Smooth muscle cell (in vitro differentiated cells): ENCODE measurements around the gene PSAP. TPM values are rescaled to one million over a fixed set of nuclear protein-coding genes. Genes with fewer than 3 reads are reported as not detected.

Experiments
- DNase-seq: peaks from one replicate; lab custom pipeline; 2025; ENCODE audit not compliant: unreplicated experiment; lab: John Stamatoyannopoulos, UW
- H2AFZ ChIP-seq: fragments of 200-600 bp; sonication (generic); 2 replicates; pipeline ENCODE4 v1.6.0; 2016; ENCODE audit warnings: antibody characterized with exemption, low read depth, mild to moderate bottlenecking
- H3F3A ChIP-seq: fragments of 200-600 bp; sonication (generic); 2 replicates; pipeline ENCODE4 v1.6.0; 2017; ENCODE audit warnings: antibody characterized with exemption, low read depth
- H3K27ac ChIP-seq: fragments of 200-600 bp; sonication (generic); 2 replicates; pipeline ENCODE4 v1.5.1; 2016; ENCODE audit warnings: low read depth, mild to moderate bottlenecking
- H3K27me3 ChIP-seq: fragments of 200-600 bp; sonication (generic); 2 replicates; pipeline ENCODE4 v1.6.1; 2016; ENCODE audit warnings: low read depth, mild to moderate bottlenecking
- H3K36me3 ChIP-seq: fragments of 200-600 bp; sonication (generic); 2 replicates; pipeline ENCODE4 v1.5.1; 2016; ENCODE audit warnings: low read depth
- H3K4me1 ChIP-seq: fragments of 200-600 bp; sonication (generic); 2 replicates; pipeline ENCODE4 v1.5.1; 2016; ENCODE audit warnings: low read depth
- H3K4me2 ChIP-seq: fragments of 200-600 bp; sonication (generic); 2 replicates; pipeline ENCODE4 v1.6.0; 2016; ENCODE audit warnings: mild to moderate bottlenecking
- H3K4me3 ChIP-seq: fragments of 200-600 bp; sonication (generic); 2 replicates; pipeline ENCODE4 v1.5.1; 2016; ENCODE audit warnings: mild to moderate bottlenecking
- H3K79me2 ChIP-seq: fragments of 200-600 bp; sonication (generic); 2 replicates; pipeline ENCODE4 v1.6.0; 2016; ENCODE audit warnings: low read depth, mild to moderate bottlenecking
- H3K9ac ChIP-seq: fragments of 200-600 bp; sonication (generic); 2 replicates; pipeline ENCODE4 v1.6.0; 2016; ENCODE audit warnings: low read depth
- H3K9me3 ChIP-seq: fragments of 200-600 bp; sonication (generic); replicated peaks from 2 replicates; pipeline ENCODE4 v1.5.1; 2016; ENCODE audit warnings: low read depth
- H4K20me1 ChIP-seq: fragments of 200-600 bp; sonication (generic); 2 replicates; pipeline ENCODE4 v1.6.0; 2016; ENCODE audit warnings: low read depth
- WGBS: methylation state at CpG from one replicate; pipeline ENCODE4 v1.1.7; 2016; ENCODE audit warnings: low lambda C conversion rate; 5-methylcytosine and 5-hydroxymethylcytosine counted together
- polyA plus RNA-seq: library from polyadenylated mRNA; unstranded; fragments of >200 nt; fragmentation: Nextera tagmentation; extraction: Ambion mirVana; gene quantifications from 2 replicates; pipeline ENCODE4 v1.2.1, GENCODE V29; 2016
- total RNA-seq: library from RNA; depleted of rRNA; stranded (reverse); fragments of >200 nt; gene quantifications from 2 replicates; pipeline ENCODE4 v1.2.3, GENCODE V29; 2014
- TF ChIP-seq, protein P1 (sequence below): fragments of 200-600 bp; sonication (generic); IDR thresholded peaks from 2 replicates; pipeline ENCODE4 v1.5.1; 2017; ENCODE audit warnings: borderline replicate concordance, mild to moderate bottlenecking, antibody characterized with exemption; ENCODE audit not compliant: insufficient read depth, poor library complexity, severe bottlenecking

The PSAP gene
- total and polyA plus RNA-seq, 2 experiments from 2014 or later: 282 to 500 TPM

DNA sequence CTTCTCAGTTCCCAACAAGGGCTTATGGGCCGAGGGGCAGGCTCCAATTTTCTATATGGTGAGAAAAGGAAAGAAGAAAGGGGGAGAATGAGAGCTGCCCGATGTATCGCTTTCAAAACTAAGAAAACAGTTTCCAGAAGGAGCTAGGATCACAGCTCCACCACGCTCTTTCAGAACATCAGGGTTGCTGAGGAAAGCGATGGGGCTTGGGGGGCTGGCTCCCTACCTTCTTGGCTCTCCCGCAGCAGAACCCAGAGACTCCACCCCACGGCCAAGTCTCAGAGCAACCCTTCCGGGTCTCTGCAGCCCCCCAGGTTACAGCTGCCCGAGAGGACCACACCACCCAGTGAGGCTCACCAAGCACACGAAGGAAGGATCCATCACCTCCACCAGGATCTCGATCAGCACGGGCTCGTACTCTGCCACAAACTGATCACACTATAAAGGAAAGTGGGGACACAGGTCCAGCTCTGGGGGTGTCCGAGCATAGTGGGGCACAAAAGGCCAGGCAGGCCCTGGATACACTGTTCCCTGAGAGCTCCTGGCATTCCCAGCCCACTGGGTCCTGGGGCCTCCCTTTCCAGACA lies 32.3 kb downstream of the PSAP start:
- Histone ChIP-seq H2AFZ (no peak overlapping the region), H3K36me3 (peaks cover 6% of the 10 kb centered on the region), H3K9me3 (no peaks in the 10 kb centered on the region), H4K20me1 (peaks cover 43% of the 10 kb centered on the region), H3K79me2 (no peaks in the 10 kb centered on the region), H3K27ac (no peak overlapping the region), H3K4me1 (no peaks in the 10 kb centered on the region), H3K9ac (no peak overlapping the region), H3F3A (no peaks in the 10 kb centered on the region), H3K4me3 (no peak overlapping the region), H3K27me3 (no peaks in the 10 kb centered on the region), H3K4me2 (no peak overlapping the region)
- TF ChIP-seq, protein P1, sequence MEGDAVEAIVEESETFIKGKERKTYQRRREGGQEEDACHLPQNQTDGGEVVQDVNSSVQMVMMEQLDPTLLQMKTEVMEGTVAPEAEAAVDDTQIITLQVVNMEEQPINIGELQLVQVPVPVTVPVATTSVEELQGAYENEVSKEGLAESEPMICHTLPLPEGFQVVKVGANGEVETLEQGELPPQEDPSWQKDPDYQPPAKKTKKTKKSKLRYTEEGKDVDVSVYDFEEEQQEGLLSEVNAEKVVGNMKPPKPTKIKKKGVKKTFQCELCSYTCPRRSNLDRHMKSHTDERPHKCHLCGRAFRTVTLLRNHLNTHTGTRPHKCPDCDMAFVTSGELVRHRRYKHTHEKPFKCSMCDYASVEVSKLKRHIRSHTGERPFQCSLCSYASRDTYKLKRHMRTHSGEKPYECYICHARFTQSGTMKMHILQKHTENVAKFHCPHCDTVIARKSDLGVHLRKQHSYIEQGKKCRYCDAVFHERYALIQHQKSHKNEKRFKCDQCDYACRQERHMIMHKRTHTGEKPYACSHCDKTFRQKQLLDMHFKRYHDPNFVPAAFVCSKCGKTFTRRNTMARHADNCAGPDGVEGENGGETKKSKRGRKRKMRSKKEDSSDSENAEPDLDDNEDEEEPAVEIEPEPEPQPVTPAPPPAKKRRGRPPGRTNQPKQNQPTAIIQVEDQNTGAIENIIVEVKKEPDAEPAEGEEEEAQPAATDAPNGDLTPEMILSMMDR: no peak
- no peak for DNase-seq
- 97% methylated on average over 14 of the region's 14 CpGs for WGBS

GRCh38 chr10:71817831-71818655 lies 33.0 kb downstream of the PSAP start:
- Histone ChIP-seq H2AFZ (no peak overlapping the region), H3F3A (no peaks in the 10 kb centered on the region), H3K9me3 (no peaks in the 10 kb centered on the region), H4K20me1 (peaks cover 36% of the 10 kb centered on the region), H3K4me3 (no peak overlapping the region), H3K4me2 (no peak overlapping the region), H3K9ac (no peak overlapping the region), H3K27ac (no peak overlapping the region), H3K36me3 (peaks cover 6% of the 10 kb centered on the region), H3K79me2 (no peaks in the 10 kb centered on the region), H3K27me3 (no peaks in the 10 kb centered on the region), H3K4me1 (no peaks in the 10 kb centered on the region)
- TF ChIP-seq, protein P1: no peak
- DNase-seq: no peak
- 96% methylated on average over 9 of the region's 9 CpGs for WGBS

DNA sequence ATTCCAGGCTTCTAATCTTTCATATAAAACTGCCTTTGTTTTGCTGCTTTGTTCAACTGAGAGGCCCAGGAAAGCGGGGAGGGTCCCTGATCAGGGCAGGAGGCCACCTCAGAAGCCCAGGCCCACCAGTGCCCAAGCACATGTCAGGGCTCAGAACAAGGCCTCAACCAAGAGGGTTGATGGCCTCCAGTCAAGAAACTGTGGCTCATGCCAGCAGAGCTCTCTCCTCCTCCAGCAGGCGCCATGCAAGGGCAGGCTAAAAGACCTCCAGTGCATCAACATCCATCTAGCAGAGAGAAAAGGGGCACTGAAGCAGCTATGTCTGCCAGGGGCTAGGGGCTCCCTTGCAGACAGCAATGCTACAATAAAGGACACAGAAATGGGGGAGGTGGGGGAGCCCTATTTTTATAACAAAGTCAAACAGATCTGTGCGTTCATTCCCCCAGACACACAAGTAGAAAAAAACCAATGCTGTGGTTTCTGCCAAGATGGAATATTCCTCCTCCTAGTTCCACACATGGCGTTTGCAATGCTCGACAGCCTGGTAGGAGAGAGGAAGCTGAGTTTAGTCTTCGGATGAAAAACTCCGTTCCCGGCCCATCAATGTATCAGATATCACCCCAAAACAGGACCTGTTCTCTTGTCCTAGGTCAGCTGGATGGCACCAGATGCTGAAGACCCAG lies 34.0 kb downstream of the PSAP start:
- no peaks in the 10 kb centered on the region for H3K79me2 ChIP-seq
- peaks cover 6% of the 10 kb centered on the region for H3K36me3 ChIP-seq
- DNase-seq: no peak
- H3K4me3 ChIP-seq: no peak overlapping the region
- H3K4me2 ChIP-seq: no peak overlapping the region
- H3K27me3 ChIP-seq: no peaks in the 10 kb centered on the region
- 99% methylated on average over 8 of the region's 8 CpGs for WGBS
- H3F3A ChIP-seq: no peaks in the 10 kb centered on the region
- H3K4me1 ChIP-seq: no peaks in the 10 kb centered on the region
- H3K9me3 ChIP-seq: no peaks in the 10 kb centered on the region
- H4K20me1 ChIP-seq: peaks cover 28% of the 10 kb centered on the region
- H3K9ac ChIP-seq: no peak overlapping the region
- TF ChIP-seq, protein P1: no peak
- H3K27ac ChIP-seq: no peak overlapping the region
- H2AFZ ChIP-seq: no peak overlapping the region
